ENCODE measurements around the gene IBA57. TPM values are rescaled to one million over a fixed set of nuclear protein-coding genes. Genes with fewer than 3 reads are reported as not detected.
"Not testable (repeated sequence)": the region's sequence is repeated elsewhere in the genome, so short reads cannot be mapped to it uniquely, and the experiment has no call there.

Gene IBA57
- polyA plus RNA-seq, 3 donors from 2014 or later = 2.0 to 4.4 (median 2.0) TPM

GRCh38 chr1:228215663-228216116, 50.1 kb downstream of the IBA57 start:
- peaks cover 0 to 5% of the 10 kb centered on the region in 2 donors for H3K4me1 Mint-ChIP-seq
- peaks cover 0 to 9% (median 0%) of the 10 kb centered on the region in 3 donors for H3K27me3 Mint-ChIP-seq (ENCODE audit: low read depth in 3 of 3)
- no peak overlapping the region for H3K4me3 Mint-ChIP-seq
- H3K27ac Mint-ChIP-seq = peak overlapping the region in 2 of 6 donors; percentile 62 to 73
- peaks cover 0 to under 1% (median 0%) of the 10 kb centered on the region in 3 donors for H3K36me3 Mint-ChIP-seq
- no peaks in the 10 kb centered on the region for H3K9me3 Mint-ChIP-seq
- DNase-seq = no peak

GRCh38 chr1:228216371-228217320, 51.0 kb downstream of the IBA57 start:
- no peaks in the 10 kb centered on the region for H3K9me3 Mint-ChIP-seq
- no peak for DNase-seq
- peaks cover 0 to 3% (median 0%) of the 10 kb centered on the region in 3 donors for H3K36me3 Mint-ChIP-seq
- peaks cover 0 to 9% (median 0%) of the 10 kb centered on the region in 3 donors for H3K27me3 Mint-ChIP-seq (ENCODE audit: low read depth in 3 of 3)
- peak overlapping the region in 1 of 6 donors; percentile 28 for H3K27ac Mint-ChIP-seq
- peaks cover 0 to 4% of the 10 kb centered on the region in 2 donors for H3K4me1 Mint-ChIP-seq
- no peak overlapping the region for H3K4me3 Mint-ChIP-seq

- Mint-ChIP-seq H3K27ac (peak overlapping the region in 1 of 6 donors; percentile 19), H3K36me3 (peaks cover 0 to 3% (median 2%) of the 10 kb centered on the region in 3 donors), H3K4me3 (no peak overlapping the region), H3K9me3 (no peaks in the 10 kb centered on the region), H3K27me3 (ENCODE audit: low read depth in 3 of 3) (peaks cover 0 to 9% (median 0%) of the 10 kb centered on the region in 3 donors), H3K4me1 (peaks cover 0 to 4% of the 10 kb centered on the region in 2 donors)
- no peak for DNase-seq
Observed at GRCh38 chr1:228217551-228218344, 52.1 kb downstream of the IBA57 start.

GRCh38 chr1:228218513-228219244, 53.1 kb downstream of the IBA57 start:
- Mint-ChIP-seq H3K4me1 (peaks cover 0 to 1% of the 10 kb centered on the region in 2 donors), H3K36me3 (peaks cover 0 to 8% (median 3%) of the 10 kb centered on the region in 3 donors), H3K27me3 (ENCODE audit: low read depth in 3 of 3) (peaks cover 0 to 6% (median 0%) of the 10 kb centered on the region in 3 donors), H3K4me3 (no peak overlapping the region), H3K9me3 (no peaks in the 10 kb centered on the region), H3K27ac (no peak overlapping the region)
- no peak for DNase-seq

GRCh38 chr1:228219245-228219961, 53.8 kb downstream of the IBA57 start:
- DNase-seq = no peak
- Mint-ChIP-seq H3K36me3 (peaks cover 0 to 8% (median 7%) of the 10 kb centered on the region in 3 donors), H3K27me3 (ENCODE audit: low read depth in 3 of 3) (peaks cover 0 to 5% (median 0%) of the 10 kb centered on the region in 3 donors), H3K4me3 (no peak overlapping the region), H3K27ac (no peak overlapping the region), H3K4me1 (peaks cover 0 to 1% of the 10 kb centered on the region in 2 donors), H3K9me3 (no peaks in the 10 kb centered on the region)

- H3K4me3 Mint-ChIP-seq = no peak overlapping the region
- peaks cover 0 to 5% (median 0%) of the 10 kb centered on the region in 3 donors for H3K27me3 Mint-ChIP-seq (ENCODE audit: low read depth in 3 of 3)
- peaks cover 0 to 15% (median 14%) of the 10 kb centered on the region in 3 donors for H3K36me3 Mint-ChIP-seq
- no peaks in the 10 kb centered on the region for H3K9me3 Mint-ChIP-seq
- H3K4me1 Mint-ChIP-seq = no peaks in the 10 kb centered on the region
- H3K27ac Mint-ChIP-seq = no peak overlapping the region
- DNase-seq = no peak
Observed at GRCh38 chr1:228219962-228220780, 54.6 kb downstream of the IBA57 start.

GRCh38 chr1:228221097-228221496, 55.5 kb downstream of the IBA57 start:
- H3K27me3 Mint-ChIP-seq (ENCODE audit: low read depth in 3 of 3); H3K9me3 Mint-ChIP-seq: not testable (repeated sequence)
- H3K36me3 Mint-ChIP-seq = peaks cover 0 to 21% (median 15%) of the 10 kb centered on the region in 3 donors

GRCh38 chr1:228222548-228222947, 56.9 kb downstream of the IBA57 start:
- Mint-ChIP-seq H3K4me1 (no peaks in the 10 kb centered on the region), H3K27ac (no peak overlapping the region), H3K36me3 (peaks cover 0 to 24% (median 15%) of the 10 kb centered on the region in 3 donors), H3K4me3 (no peak overlapping the region), H3K27me3 (ENCODE audit: low read depth in 3 of 3) (peaks cover 0 to 5% (median 0%) of the 10 kb centered on the region in 3 donors), H3K9me3 (no peaks in the 10 kb centered on the region)
- DNase-seq = no peak

More at GRCh38 chr1:228221097-228221496, 55.5 kb downstream of the IBA57 start:
- H3K4me1 Mint-ChIP-seq, DNase-seq, H3K4me3 Mint-ChIP-seq, H3K27ac Mint-ChIP-seq: not testable (repeated sequence)

GRCh38 chr1:228224198-228225164, 58.9 kb downstream of the IBA57 start:
- Mint-ChIP-seq H3K4me1 (no peaks in the 10 kb centered on the region), H3K27me3 (ENCODE audit: low read depth in 3 of 3) (peaks cover 0 to 2% (median 0%) of the 10 kb centered on the region in 3 donors), H3K4me3 (no peak overlapping the region), H3K36me3 (peaks cover 0 to 28% (median 15%) of the 10 kb centered on the region in 3 donors), H3K9me3 (no peaks in the 10 kb centered on the region), H3K27ac (no peak overlapping the region)
- no peak for DNase-seq

GRCh38 chr1:228225165-228225710, 59.6 kb downstream of the IBA57 start:
- Mint-ChIP-seq H3K4me1 (no peaks in the 10 kb centered on the region), H3K36me3 (peaks cover 0 to 30% (median 15%) of the 10 kb centered on the region in 3 donors), H3K27ac (no peak overlapping the region), H3K9me3 (no peaks in the 10 kb centered on the region), H3K27me3 (ENCODE audit: low read depth in 3 of 3) (no peaks in the 10 kb centered on the region), H3K4me3 (no peak overlapping the region)
- DNase-seq = no peak

GRCh38 chr1:228225740-228226139, 60.1 kb downstream of the IBA57 start:
- H3K27ac Mint-ChIP-seq = no peak overlapping the region
- peaks cover 0 to 33% (median 15%) of the 10 kb centered on the region in 3 donors for H3K36me3 Mint-ChIP-seq
- H3K4me3 Mint-ChIP-seq = no peak overlapping the region
- no peaks in the 10 kb centered on the region for H3K9me3 Mint-ChIP-seq
- no peaks in the 10 kb centered on the region for H3K4me1 Mint-ChIP-seq
- DNase-seq = no peak
- no peaks in the 10 kb centered on the region for H3K27me3 Mint-ChIP-seq (ENCODE audit: low read depth in 3 of 3)

Measured in immature natural killer cell (primary cell).